ENCODE data around the gene MMP17.

MMP17 gene

DNA sequence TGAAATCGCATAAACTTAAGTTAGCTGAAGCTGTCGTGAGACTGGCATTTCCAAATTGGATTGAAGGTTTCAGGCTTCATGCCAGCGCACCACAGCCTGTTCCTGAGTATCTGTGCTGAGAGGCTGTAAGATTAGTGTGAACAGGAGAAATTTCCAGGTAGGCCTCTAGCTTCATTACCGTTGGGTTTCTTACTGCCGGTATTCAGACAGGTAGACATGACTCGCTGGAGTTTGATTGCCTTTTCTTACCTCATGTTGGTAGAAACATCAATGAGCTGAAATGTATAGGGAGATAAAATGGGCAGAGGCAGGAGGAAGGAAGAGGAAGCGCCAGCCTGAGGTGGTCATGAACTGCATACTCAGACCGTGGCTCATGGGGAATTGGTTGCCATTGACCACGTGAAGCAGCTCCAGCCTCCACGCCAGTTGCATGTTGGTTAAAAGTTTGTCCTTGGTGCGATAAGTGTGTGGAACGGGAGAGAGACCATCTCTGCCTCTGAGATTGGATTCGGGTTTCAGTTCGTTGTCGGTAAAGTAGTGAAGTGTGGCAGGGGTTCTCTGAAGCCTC is 42.3 kb upstream of the MMP17 start:
- H3K4me3 ChIP-seq (ENCODE audit: low read depth, low read length), result no peak overlapping the region
- DNase-seq (ENCODE audit: low read depth), result no peak
- TF ChIP-seq MAX (IDR thresholded peaks at IDR 0.05; ENCODE audit: low read depth, low read length) (no peak), POLR2A (IDR thresholded peaks at IDR 0.05; ENCODE audit: extremely low read depth, insufficient read length) (no peak)

- TF ChIP-seq CTCF (IDR thresholded peaks at IDR 0.05; ENCODE audit: low read depth, low read length), result no peak
- no peak for TF ChIP-seq MAX (IDR thresholded peaks at IDR 0.05; ENCODE audit: low read depth, low read length)
- TF ChIP-seq POLR2A (IDR thresholded peaks at IDR 0.05; ENCODE audit: extremely low read depth, insufficient read length), result no peak
- TF ChIP-seq MYC (IDR thresholded peaks at IDR 0.05; ENCODE audit: low read depth, low read length), result no peak
- DNase-seq (ENCODE audit: low read depth), result no peak
- H3K4me3 ChIP-seq (ENCODE audit: low read depth, low read length), result no peak overlapping the region
Observed at GRCh38 chr12:131786331-131786730, 41.9 kb upstream of the MMP17 start.

GRCh38 chr12:131787143-131787660 is 41.0 kb upstream of the MMP17 start:
- H3K4me3 ChIP-seq (ENCODE audit: low read depth, low read length), result no peak overlapping the region
- DNase-seq (ENCODE audit: low read depth), result no peak
- TF ChIP-seq MAX (IDR thresholded peaks at IDR 0.05; ENCODE audit: low read depth, low read length) (no peak), CTCF (IDR thresholded peaks at IDR 0.05; ENCODE audit: low read depth, low read length) (no peak), POLR2A (IDR thresholded peaks at IDR 0.05; ENCODE audit: extremely low read depth, insufficient read length) (no peak), MYC (IDR thresholded peaks at IDR 0.05; ENCODE audit: low read depth, low read length) (no peak)

- no peak for TF ChIP-seq MYC (IDR thresholded peaks at IDR 0.05; ENCODE audit: low read depth, low read length)
- no peak for TF ChIP-seq POLR2A (IDR thresholded peaks at IDR 0.05; ENCODE audit: extremely low read depth, insufficient read length)
- TF ChIP-seq MAX (IDR thresholded peaks at IDR 0.05; ENCODE audit: low read depth, low read length), result no peak
- no peak for TF ChIP-seq CTCF (IDR thresholded peaks at IDR 0.05; ENCODE audit: low read depth, low read length)
- no peak for DNase-seq (ENCODE audit: low read depth)
- no peak overlapping the region for H3K4me3 ChIP-seq (ENCODE audit: low read depth, low read length)
Observed at GRCh38 chr12:131788070-131788469, 40.1 kb upstream of the MMP17 start.

- H3K4me3 ChIP-seq (ENCODE audit: low read depth, low read length), result no peak overlapping the region
- TF ChIP-seq MAX (IDR thresholded peaks at IDR 0.05; ENCODE audit: low read depth, low read length) (no peak), POLR2A (IDR thresholded peaks at IDR 0.05; ENCODE audit: extremely low read depth, insufficient read length) (no peak), CTCF (IDR thresholded peaks at IDR 0.05; ENCODE audit: low read depth, low read length) (no peak), MYC (IDR thresholded peaks at IDR 0.05; ENCODE audit: low read depth, low read length) (no peak)
- DNase-seq (ENCODE audit: low read depth), result no peak
Observed at GRCh38 chr12:131789638-131790037, 38.6 kb upstream of the MMP17 start.

- no peak for TF ChIP-seq MYC (IDR thresholded peaks at IDR 0.05; ENCODE audit: low read depth, low read length)
- TF ChIP-seq CTCF (IDR thresholded peaks at IDR 0.05; ENCODE audit: low read depth, low read length), result no peak
- no peak overlapping the region for H3K4me3 ChIP-seq (ENCODE audit: low read depth, low read length)
- DNase-seq (ENCODE audit: low read depth), result no peak
Observed at GRCh38 chr12:131793243-131794022, 34.8 kb upstream of the MMP17 start.

All from NB4 (cell line).